Hepatocyte (in vitro differentiated cells): ENCODE measurements around the gene NCR3LG1.

Experiments
- EZH2 ChIP-seq: fragments of 200-600 bp; sonication (generic); IDR thresholded peaks from 2 replicates; pipeline ENCODE4 v1.6.1; 2016; ENCODE audit warnings: antibody characterized with exemption, mild to moderate bottlenecking, borderline replicate concordance
- TF ChIP-seq, protein P1 (sequence below): fragments of 200-600 bp; sonication (generic); IDR thresholded peaks from 2 replicates; pipeline ENCODE4 v1.5.1; 2016; ENCODE audit warnings: antibody characterized with exemption, mild to moderate bottlenecking; ENCODE audit not compliant: poor library complexity

DNA sequence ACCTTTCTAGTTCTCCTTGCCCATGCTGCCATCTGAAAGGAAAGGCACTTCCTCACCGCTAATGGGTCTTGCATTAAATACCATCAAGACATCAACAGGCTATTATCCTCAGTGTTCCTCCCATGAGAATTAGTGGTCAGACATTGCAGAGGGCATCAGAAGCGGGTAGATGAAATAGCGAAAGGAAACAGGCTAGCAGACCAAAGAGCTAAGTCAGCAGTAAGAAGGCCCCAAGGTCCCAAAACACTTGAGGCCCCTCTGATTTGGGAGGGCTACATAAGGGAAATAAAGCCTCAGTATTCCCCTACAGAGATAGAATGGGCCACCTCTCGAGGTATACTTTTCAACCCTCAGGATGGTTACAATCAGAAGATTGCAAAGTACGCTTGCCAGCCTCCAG lies 23.9 kb downstream of the NCR3LG1 start:
- TF ChIP-seq, protein P1, sequence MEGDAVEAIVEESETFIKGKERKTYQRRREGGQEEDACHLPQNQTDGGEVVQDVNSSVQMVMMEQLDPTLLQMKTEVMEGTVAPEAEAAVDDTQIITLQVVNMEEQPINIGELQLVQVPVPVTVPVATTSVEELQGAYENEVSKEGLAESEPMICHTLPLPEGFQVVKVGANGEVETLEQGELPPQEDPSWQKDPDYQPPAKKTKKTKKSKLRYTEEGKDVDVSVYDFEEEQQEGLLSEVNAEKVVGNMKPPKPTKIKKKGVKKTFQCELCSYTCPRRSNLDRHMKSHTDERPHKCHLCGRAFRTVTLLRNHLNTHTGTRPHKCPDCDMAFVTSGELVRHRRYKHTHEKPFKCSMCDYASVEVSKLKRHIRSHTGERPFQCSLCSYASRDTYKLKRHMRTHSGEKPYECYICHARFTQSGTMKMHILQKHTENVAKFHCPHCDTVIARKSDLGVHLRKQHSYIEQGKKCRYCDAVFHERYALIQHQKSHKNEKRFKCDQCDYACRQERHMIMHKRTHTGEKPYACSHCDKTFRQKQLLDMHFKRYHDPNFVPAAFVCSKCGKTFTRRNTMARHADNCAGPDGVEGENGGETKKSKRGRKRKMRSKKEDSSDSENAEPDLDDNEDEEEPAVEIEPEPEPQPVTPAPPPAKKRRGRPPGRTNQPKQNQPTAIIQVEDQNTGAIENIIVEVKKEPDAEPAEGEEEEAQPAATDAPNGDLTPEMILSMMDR, result no peak
- TF ChIP-seq EZH2, result no peak
